ELF-1 (cell line): ENCODE measurements around the gene UPK3A.

Experiments
- DNase-seq: peaks from one replicate; pipeline ENCODE4 v3.0.0-alpha.2; 2016; ENCODE audit warnings: low read depth, low spot score

The UPK3A gene

GRCh38 chr22:45329530-45329936 is 44.8 kb downstream of the UPK3A start:
- DNase-seq = no peak

DNA sequence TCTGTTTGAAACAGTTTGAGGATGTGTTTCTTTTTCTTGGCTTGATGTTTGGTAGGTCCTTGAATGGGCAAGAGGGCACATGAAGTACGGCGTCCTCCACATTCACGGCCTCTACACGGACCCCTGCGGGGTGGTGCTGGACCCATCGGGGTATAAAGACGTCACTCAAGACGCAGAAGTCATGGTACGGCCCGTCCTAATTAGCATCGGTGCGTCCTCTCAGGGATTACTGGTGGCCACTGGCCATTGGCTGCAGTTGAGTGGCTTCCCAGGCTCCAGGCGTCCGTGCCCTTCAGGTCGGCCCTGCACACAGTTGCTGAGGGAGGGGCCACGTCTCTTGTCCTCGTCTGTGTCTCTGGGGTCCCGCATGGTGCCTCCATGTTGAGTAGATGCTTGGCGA is 45.8 kb downstream of the UPK3A start:
- no peak for DNase-seq

DNA sequence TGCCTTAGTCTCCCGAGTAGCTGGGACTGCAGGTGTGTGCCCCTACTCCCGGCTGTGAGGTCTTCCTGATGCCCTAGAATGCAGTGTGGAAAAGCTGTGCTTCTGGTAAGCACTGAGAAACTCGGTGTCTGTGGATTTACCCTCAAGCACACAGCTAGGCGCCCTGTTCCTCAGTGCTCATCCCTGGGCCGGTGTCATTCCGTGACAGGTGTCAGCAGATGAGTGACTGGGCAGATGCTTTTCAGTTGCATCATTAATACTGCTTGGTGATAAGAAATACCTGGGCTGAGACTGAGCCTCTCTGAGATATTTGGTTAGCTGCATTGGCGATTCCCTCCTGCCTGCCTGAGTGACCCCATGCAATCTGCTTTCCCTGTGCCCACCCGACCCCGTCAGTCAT is 46.7 kb downstream of the UPK3A start:
- DNase-seq = no peak

- DNase-seq = no peak
Measured at GRCh38 chr22:45332001-45332400, 47.3 kb downstream of the UPK3A start.

- DNase-seq = no peak
Measured at GRCh38 chr22:45334068-45334467, 49.3 kb downstream of the UPK3A start.

DNA sequence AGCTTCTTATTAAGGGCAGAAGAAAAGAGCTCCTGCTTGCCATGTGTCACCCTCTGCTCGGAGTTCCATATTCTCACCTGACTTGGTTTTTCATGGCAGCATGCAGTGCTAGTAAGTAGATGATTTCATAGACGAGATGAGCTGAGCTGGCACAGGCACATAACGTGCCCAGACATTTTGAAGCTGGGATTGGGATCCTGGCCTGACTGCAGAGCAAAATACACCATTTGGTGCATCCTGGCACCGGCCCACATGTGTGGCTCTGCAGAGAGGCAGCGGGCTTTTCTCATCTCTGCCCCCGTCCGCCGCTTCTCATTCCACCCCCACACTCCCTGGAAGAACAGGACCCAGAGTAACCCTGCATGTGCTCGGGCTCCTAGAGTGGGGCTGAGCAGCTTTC is 49.8 kb downstream of the UPK3A start:
- no peak for DNase-seq

DNA sequence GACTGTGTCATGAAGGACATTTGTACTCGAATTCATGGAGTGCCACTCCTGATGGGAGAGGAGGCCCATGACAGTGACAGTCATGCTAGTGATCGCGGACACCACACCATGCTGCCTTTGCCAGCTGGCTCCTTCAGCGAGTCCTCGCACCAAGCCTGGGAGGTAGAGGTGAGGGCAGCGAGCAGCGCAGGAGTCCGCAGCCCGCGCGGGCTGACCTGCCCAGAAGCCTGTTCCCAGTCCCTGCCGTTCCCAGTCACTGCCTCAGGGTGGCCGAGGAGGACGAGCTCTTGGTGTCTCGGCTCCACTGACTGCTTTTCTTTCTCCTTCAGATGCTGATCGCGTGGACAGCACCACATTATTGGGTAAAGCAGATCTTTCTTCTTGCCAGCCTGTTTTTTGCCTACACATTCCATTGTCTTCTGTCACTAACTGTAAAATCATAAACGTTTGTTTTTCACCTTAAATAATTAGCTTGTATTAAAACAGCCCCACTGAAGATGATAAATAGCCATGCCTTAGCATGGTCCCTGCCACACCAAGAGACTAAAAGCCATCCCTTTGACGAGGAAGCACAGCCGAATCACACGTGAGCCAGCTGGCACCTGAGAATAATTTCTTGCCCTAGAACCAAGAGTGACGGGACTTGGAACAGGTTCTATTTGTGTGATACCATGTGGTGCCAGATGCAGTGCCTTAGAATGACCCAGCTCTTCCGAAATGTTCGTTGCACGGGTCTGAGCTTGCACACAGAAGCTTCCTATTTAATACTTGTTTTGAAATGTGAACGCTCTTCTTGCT is 50.5 kb downstream of the UPK3A start:
- DNase-seq = peak; percentile 79

- DNase-seq = no peak
Measured at GRCh38 chr22:45335854-45336522, 51.2 kb downstream of the UPK3A start.

- no peak for DNase-seq
Measured at GRCh38 chr22:45336971-45337431, 52.3 kb downstream of the UPK3A start.

DNA sequence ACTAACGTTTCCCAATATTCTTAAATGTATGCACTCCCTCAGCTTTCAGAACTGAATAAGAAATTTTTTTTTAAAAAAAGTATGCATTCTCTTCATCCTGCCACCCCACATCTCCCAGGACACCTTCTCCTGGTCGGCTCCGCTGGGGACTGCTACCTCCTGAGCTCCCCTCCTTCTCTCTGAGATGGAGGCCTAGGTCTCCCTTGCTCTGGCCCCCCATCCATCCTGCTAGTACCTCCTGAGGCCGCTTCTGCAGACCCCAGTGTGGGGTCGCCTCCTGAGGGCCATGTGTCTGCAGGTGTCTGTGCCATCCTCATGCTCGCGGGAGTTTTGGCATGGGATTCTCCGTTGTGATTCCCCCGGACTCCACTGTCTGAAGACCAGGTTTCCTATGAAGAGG is 52.8 kb downstream of the UPK3A start:
- no peak for DNase-seq

DNA sequence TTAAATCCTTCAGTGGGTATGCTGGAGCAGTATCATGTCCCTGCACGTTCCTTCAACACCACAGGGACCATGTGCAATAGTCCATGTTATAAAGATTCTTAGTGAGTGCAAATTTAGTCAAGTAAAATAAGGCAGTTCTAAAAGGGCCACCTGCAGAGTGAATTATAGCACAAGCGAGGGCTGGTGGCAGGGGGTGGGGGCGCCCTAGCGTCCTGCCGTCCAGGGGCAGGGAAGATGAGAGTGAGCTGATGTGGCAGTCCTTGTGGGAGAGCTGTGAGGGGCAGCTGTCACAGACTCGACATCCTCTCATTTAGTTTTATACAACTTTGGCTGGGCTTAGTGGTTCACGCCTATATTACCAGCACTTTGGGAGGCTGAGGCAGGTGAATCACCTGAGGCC is 54.0 kb downstream of the UPK3A start:
- DNase-seq = no peak

DNA sequence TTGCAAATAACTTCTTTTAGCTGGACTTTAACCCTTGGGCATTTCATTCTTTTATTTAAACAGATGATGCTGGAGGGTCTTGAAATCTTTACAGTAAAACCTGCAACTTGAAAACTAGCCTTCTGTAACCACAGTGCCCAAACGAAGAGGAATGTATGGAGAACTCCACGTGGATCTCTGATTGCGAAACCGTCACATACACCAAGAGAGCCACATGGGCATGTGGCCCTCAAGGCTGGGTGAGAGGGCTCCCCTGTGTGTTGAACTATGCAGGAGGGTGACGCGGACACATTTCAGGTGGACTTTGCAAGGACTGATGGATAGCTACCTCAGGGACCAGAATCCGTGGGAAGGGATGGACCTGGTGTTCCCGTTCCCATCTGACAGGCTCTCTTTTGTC is 55.6 kb downstream of the UPK3A start:
- DNase-seq = no peak

GRCh38 chr22:45341498-45341897 is 56.7 kb downstream of the UPK3A start:
- no peak for DNase-seq

- no peak for DNase-seq
Measured at GRCh38 chr22:45343143-45343542, 58.4 kb downstream of the UPK3A start.

GRCh38 chr22:45344334-45344733 is 59.6 kb downstream of the UPK3A start:
- DNase-seq = peak; percentile 38
